ENCODE measurements around the gene FHOD3. TPM values are rescaled to one million over a fixed set of nuclear protein-coding genes. Genes with fewer than 3 reads are reported as not detected.

The FHOD3 gene
- total and polyA plus RNA-seq, 2 of the 13 experiments (the other 11 are each of a cell fraction or from before 2014, with no cell fraction given): 0.07 TPM; not detected in 1

GRCh38 chr18:36379435-36379984 is 82.0 kb downstream of the FHOD3 start:
- no peak overlapping the region for H3K9ac ChIP-seq (ENCODE audit: insufficient read depth, low read depth, low read length)
- no peaks in the 10 kb centered on the region for H3K9me3 ChIP-seq (ENCODE audit: low read length)
- no peak overlapping the region for H2AFZ ChIP-seq (ENCODE audit: low read length)
- no peaks in the 10 kb centered on the region for H3K79me2 ChIP-seq (ENCODE audit: insufficient read depth, low read length)
- ChIA-PET POLR2A (no interaction called here), CTCF (ENCODE audit: low intra/inter-chr PET ratio, low total read pairs) (no interaction called here)
- H3K4me3 ChIP-seq (replicated peaks in 1 of 3; ENCODE audit: insufficient read depth in 1 of 3, low read depth in 2 of 3, low read length in 3 of 3): no peak overlapping the region
- peaks cover 0 to 11% of the 10 kb centered on the region in 2 experiments; a peak in 2 of 5 replicates for H3K27me3 ChIP-seq (ENCODE audit: control insufficient read depth in 1 of 2, insufficient read depth in 2 of 2, low read length in 2 of 2)
- no peaks in the 10 kb centered on the region for H3K36me3 ChIP-seq (replicated peaks in 1 of 2; ENCODE audit: control insufficient read depth in 1 of 2, insufficient read depth in 2 of 2, low read length in 2 of 2)
- H4K20me1 ChIP-seq (ENCODE audit: insufficient read depth, low read length): no peaks in the 10 kb centered on the region
- no TSS peak for BruUV-seq (replicated peaks)
- intact Hi-C loops (cut with micrococcal nuclease; ENCODE audit: unreplicated experiment): no loop called here
- DNase-seq (ENCODE audit: low spot score) (no peak), FAIRE-seq (no peak), ATAC-seq (no peak)
- 2% methylated on average over 2 of the region's 2 CpGs for WGBS (ENCODE audit: low lambda C conversion rate)
- no peaks in the 10 kb centered on the region for H3K4me1 ChIP-seq (ENCODE audit: insufficient read depth, low read length)
- no peak overlapping the region for H3K27ac ChIP-seq (ENCODE audit: extremely low read length, insufficient read depth, low read length)
- H3K4me2 ChIP-seq (ENCODE audit: low read depth, low read length): no peak overlapping the region
- in situ Hi-C loops (cut with HindIII; ENCODE audit: extremely low pct_ligation_motif_present, low pct_unique_long_range_greater_than_20kb): no loop called here
- TF ChIP-seq SNAI1 (CRISPR knock-in tag; IDR thresholded peaks at IDR 0.05; ENCODE audit: borderline replicate concordance) (no peak), ZBTB40 (IDR thresholded peaks at IDR 0.05) (no peak), ZBTB40 (CRISPR knock-in tag; IDR thresholded peaks at IDR 0.05) (no peak), HINFP (CRISPR knock-in tag; IDR thresholded peaks at IDR 0.05; ENCODE audit: low read depth) (no peak), MTA1 (CRISPR knock-in tag; IDR thresholded peaks at IDR 0.05; ENCODE audit: borderline replicate concordance) (no peak), ZNF431 (CRISPR knock-in tag; IDR thresholded peaks at IDR 0.05; ENCODE audit: borderline replicate concordance, low read depth) (no peak), ARNT2 (CRISPR knock-in tag; IDR thresholded peaks at IDR 0.05; ENCODE audit: low read depth) (no peak), DNMT3B (CRISPR knock-in tag; conservative IDR thresholded peaks at IDR 0.05) (no peak), ZNF30 (CRISPR knock-in tag; IDR thresholded peaks at IDR 0.05) (no peak), E2F5 (CRISPR knock-in tag; conservative IDR thresholded peaks at IDR 0.05) (no peak), RFX1 (IDR thresholded peaks at IDR 0.05) (no peak)

Measured in HepG2 (cell line).